Measurements from ENCODE around the gene TTI1.

- TF ChIP-seq, protein P1, sequence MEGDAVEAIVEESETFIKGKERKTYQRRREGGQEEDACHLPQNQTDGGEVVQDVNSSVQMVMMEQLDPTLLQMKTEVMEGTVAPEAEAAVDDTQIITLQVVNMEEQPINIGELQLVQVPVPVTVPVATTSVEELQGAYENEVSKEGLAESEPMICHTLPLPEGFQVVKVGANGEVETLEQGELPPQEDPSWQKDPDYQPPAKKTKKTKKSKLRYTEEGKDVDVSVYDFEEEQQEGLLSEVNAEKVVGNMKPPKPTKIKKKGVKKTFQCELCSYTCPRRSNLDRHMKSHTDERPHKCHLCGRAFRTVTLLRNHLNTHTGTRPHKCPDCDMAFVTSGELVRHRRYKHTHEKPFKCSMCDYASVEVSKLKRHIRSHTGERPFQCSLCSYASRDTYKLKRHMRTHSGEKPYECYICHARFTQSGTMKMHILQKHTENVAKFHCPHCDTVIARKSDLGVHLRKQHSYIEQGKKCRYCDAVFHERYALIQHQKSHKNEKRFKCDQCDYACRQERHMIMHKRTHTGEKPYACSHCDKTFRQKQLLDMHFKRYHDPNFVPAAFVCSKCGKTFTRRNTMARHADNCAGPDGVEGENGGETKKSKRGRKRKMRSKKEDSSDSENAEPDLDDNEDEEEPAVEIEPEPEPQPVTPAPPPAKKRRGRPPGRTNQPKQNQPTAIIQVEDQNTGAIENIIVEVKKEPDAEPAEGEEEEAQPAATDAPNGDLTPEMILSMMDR (IDR thresholded peaks at IDR 0.05) = no peak
- TF ChIP-seq EZH2 (IDR thresholded peaks at IDR 0.05; ENCODE audit: borderline replicate concordance, insufficient read depth, low read depth, low read length, poor library complexity, severe bottlenecking) = no peak
Measured at GRCh38 chr20:38082894-38083293, 49.6 kb upstream of the TTI1 start.

Measured in B cell (primary cell).